Right atrium auricular region (tissue), 2 donors: ENCODE measurements around the gene ATP23. TPM values are rescaled to one million over a fixed set of nuclear protein-coding genes. Genes with fewer than 3 reads are reported as not detected.
A peak's percentile ranks its signal among the peaks of the same experiment; 100 is the strongest.

Source experiments
- DNase-seq: peaks from one replicate; pipeline ENCODE4 v3.0.0-alpha.2; 2019; ENCODE audit warnings: low spot score
- H3K27ac ChIP-seq, 2 donors: fragments of 200-600 bp; sonication (generic); 1 replicate in 1 of 2; 2 replicates in 1 of 2; pipeline ENCODE4 v1.5.1; 2016 to 2019
- H3K27me3 ChIP-seq, 2 donors: fragments of 200-600 bp; sonication (generic); one replicate each; pipeline versions ENCODE4 v1.5.1 to v1.6.0; 2017 to 2019
- H3K36me3 ChIP-seq: fragments of 200-600 bp; sonication (generic); one replicate; pipeline ENCODE4 v1.5.1; 2016
- H3K4me1 ChIP-seq, 2 donors: fragments of 200-600 bp; sonication (generic); one replicate each; pipeline versions ENCODE4 v1.5.1 to v1.6.0; 2017 to 2019
- H3K4me3 ChIP-seq, 2 donors: fragments of 200-600 bp; sonication (generic); 1 replicate in 1 of 2; 2 replicates in 1 of 2; pipeline ENCODE4 v1.5.1; 2017 to 2019; ENCODE audit warnings: mild to moderate bottlenecking in 1 of 2, moderate library complexity in 1 of 2
- H3K9me3 ChIP-seq, 2 donors: fragments of 200-600 bp; sonication (generic); one replicate each; pipeline ENCODE4 v1.5.1; 2019
- CTCF ChIP-seq, 2 donors: fragments of 200-600 bp; sonication (generic); IDR thresholded peaks; one replicate each; pipeline ENCODE4 v1.5.1; 2019; ENCODE audit warnings: antibody characterized with exemption in 2 of 2
- total RNA-seq, 2 donors: library from RNA; depleted of rRNA; stranded (reverse); fragments of >200 nt; gene quantifications; one replicate each; pipeline ENCODE4 v1.1.0, GENCODE V29; 2016

ATP23 gene
- total RNA-seq, result 1 to 10 TPM; 2.6 to 6.0 TPM

GRCh38 chr12:57941165-57941894, at the start of gene ATP23:
Gene ATP23, plus strand, starts transcription at chr12:57941567. Its CDS starts 135 bp downstream, at chr12:57941702.
- Histone ChIP-seq H3K27me3 (no peaks in the 10 kb centered on the region), H3K36me3 (no peaks in the 10 kb centered on the region), H3K27ac (peak within 1 kb of the TSS; percentile 85 to 93), H3K4me3 (peak within 1 kb of the TSS; percentile 61 to 65), H3K9me3 (no peaks in the 10 kb centered on the region), H3K4me1 (peaks cover 0 to 20% of the 10 kb centered on the region in 2 donors)
- TF ChIP-seq CTCF (IDR thresholded peaks at IDR 0.05), result no peak
- peak; percentile 89 for DNase-seq

GRCh38 chr12:57892232-57892972, 49.0 kb upstream of the ATP23 start:
- Histone ChIP-seq H3K27me3 (no peaks in the 10 kb centered on the region), H3K36me3 (no peaks in the 10 kb centered on the region), H3K4me1 (peaks cover 0 to 97% of the 10 kb centered on the region in 2 donors), H3K4me3 (no peak overlapping the region), H3K9me3 (no peaks in the 10 kb centered on the region), H3K27ac (peak overlapping the region; percentile 95 to 100)
- no peak for TF ChIP-seq CTCF (IDR thresholded peaks at IDR 0.05)
- no peak for DNase-seq

GRCh38 chr12:57893431-57894353, 47.7 kb upstream of the ATP23 start:
- Histone ChIP-seq H3K4me1 (peaks cover 0 to 98% of the 10 kb centered on the region in 2 donors), H3K4me3 (peak overlapping the region in 1 of 2 donors; percentile 26), H3K27ac (peak overlapping the region; percentile 95 to 100), H3K9me3 (no peaks in the 10 kb centered on the region), H3K36me3 (no peaks in the 10 kb centered on the region), H3K27me3 (no peaks in the 10 kb centered on the region)
- TF ChIP-seq CTCF (IDR thresholded peaks at IDR 0.05), result no peak
- DNase-seq, result peak; percentile 95

GRCh38 chr12:57894399-57895292, 46.7 kb upstream of the ATP23 start:
- H3K9me3 ChIP-seq, result no peaks in the 10 kb centered on the region
- no peak for DNase-seq
- peak overlapping the region in 1 of 2 donors; percentile 26 for H3K4me3 ChIP-seq
- peak overlapping the region; percentile 95 to 100 for H3K27ac ChIP-seq
- peaks cover 0 to 98% of the 10 kb centered on the region in 2 donors for H3K4me1 ChIP-seq
- no peak for TF ChIP-seq CTCF (IDR thresholded peaks at IDR 0.05)
- H3K27me3 ChIP-seq, result no peaks in the 10 kb centered on the region
- H3K36me3 ChIP-seq, result no peaks in the 10 kb centered on the region
